GM23338 (cell line): Measurements from ENCODE around the gene MPPED1. TPM values are rescaled to one million over a fixed set of nuclear protein-coding genes. Genes with fewer than 3 reads are reported as not detected.

Experiments used
- ATAC-seq: fragments of 200-7000 bp; cut with Tn5 transposase; 3 replicates; pipeline ENCODE4 v1.9.1; 2020
- DNase-seq: peaks from one replicate; pipeline ENCODE4 v3.0.0-alpha.2; 2015; ENCODE audit warnings: low spot score
- H2AFZ ChIP-seq: fragments of 200-600 bp; sonication (generic); 2 replicates; pipeline ENCODE4 v1.8.0; 2016; ENCODE audit warnings: antibody characterized with exemption, mild to moderate bottlenecking, moderate library complexity
- H3F3A ChIP-seq: fragments of 200-600 bp; sonication (generic); replicated peaks from 2 replicates; pipeline ENCODE4 v1.8.0; 2017; ENCODE audit warnings: antibody characterized with exemption, mixed run types, low read depth
- H3K27ac ChIP-seq: fragments of 200-600 bp; sonication (generic); 2 replicates; pipeline ENCODE4 v1.6.1; 2016; ENCODE audit warnings: low read depth
- H3K27me3 ChIP-seq: fragments of 200-600 bp; sonication (generic); 2 replicates; pipeline ENCODE4 v1.8.0; 2016; ENCODE audit warnings: mild to moderate bottlenecking, mixed run types, moderate library complexity; ENCODE audit not compliant: insufficient read depth
- H3K36me3 ChIP-seq: fragments of 200-600 bp; sonication (generic); 2 replicates; pipeline ENCODE4 v1.8.0; 2016; ENCODE audit warnings: mild to moderate bottlenecking; ENCODE audit not compliant: insufficient read depth
- H3K4me1 ChIP-seq: fragments of 200-600 bp; sonication (generic); 2 replicates; pipeline ENCODE4 v1.8.0; 2016; ENCODE audit warnings: mild to moderate bottlenecking, moderate library complexity; ENCODE audit not compliant: insufficient read depth
- H3K4me2 ChIP-seq: fragments of 200-600 bp; sonication (generic); 2 replicates; pipeline ENCODE4 v1.7.1; 2017; ENCODE audit warnings: mixed run types
- H3K4me3 ChIP-seq: fragments of 200-600 bp; sonication (generic); 2 replicates; pipeline ENCODE4 v1.6.1; 2016; ENCODE audit warnings: mixed run types
- H3K79me2 ChIP-seq: fragments of 200-600 bp; sonication (generic); replicated peaks from 2 replicates; pipeline ENCODE4 v1.8.0; 2017; ENCODE audit warnings: mild to moderate bottlenecking; ENCODE audit not compliant: insufficient read depth
- H3K9me2 ChIP-seq: fragments of 200-600 bp; sonication (generic); 2 replicates; pipeline ENCODE4 v1.8.0; 2017; ENCODE audit not compliant: insufficient read depth
- H4K20me1 ChIP-seq: fragments of 200-600 bp; sonication (generic); replicated peaks from 2 replicates; pipeline ENCODE4 v1.8.0; 2017; ENCODE audit warnings: mild to moderate bottlenecking; ENCODE audit not compliant: insufficient read depth
- H3K27ac Mint-ChIP-seq: 2 replicates; pipeline ENCODE4 v1.8.0; 2020; ENCODE audit warnings: inconsistent platforms, mild to moderate bottlenecking, moderate library complexity, mixed read lengths
- H3K27me3 Mint-ChIP-seq: 3 replicates; pipeline ENCODE4 v1.8.0; 2022; ENCODE audit warnings: low read depth, mild to moderate bottlenecking, moderate library complexity, mixed read lengths, inconsistent platforms; ENCODE audit not compliant: insufficient read depth, poor library complexity
- H3K36me3 Mint-ChIP-seq: 3 replicates; pipeline ENCODE4 v1.8.0; 2021; ENCODE audit warnings: low read depth, mild to moderate bottlenecking, inconsistent platforms, moderate library complexity, mixed read lengths
- H3K4me1 Mint-ChIP-seq: 3 replicates; pipeline ENCODE4 v1.8.0; 2020; ENCODE audit warnings: mild to moderate bottlenecking, inconsistent platforms, mixed read lengths
- H3K4me3 Mint-ChIP-seq: 3 replicates; pipeline ENCODE4 v1.8.0; 2021; ENCODE audit warnings: moderate library complexity, mild to moderate bottlenecking, inconsistent platforms, mixed read lengths
- H3K9me3 Mint-ChIP-seq: 3 replicates; pipeline ENCODE4 v1.8.0; 2020; ENCODE audit warnings: moderate library complexity, mild to moderate bottlenecking, inconsistent platforms, mixed read lengths
- CREB1 ChIP-seq: fragments of 250-450 bp; sonication (Bioruptor Pico); IDR thresholded peaks from 2 replicates; pipeline ENCODE4 v1.5.0; 2020; ENCODE audit warnings: low read depth, mild to moderate bottlenecking, moderate library complexity
- EZH2 ChIP-seq: fragments of 200-600 bp; sonication (generic); IDR thresholded peaks from one replicate; pipeline ENCODE4 v1.8.0; 2017; ENCODE audit warnings: antibody characterized with exemption, mild to moderate bottlenecking, low read depth; ENCODE audit not compliant: unreplicated experiment
- EZH2phosphoT487 ChIP-seq: fragments of 200-600 bp; sonication (generic); IDR thresholded peaks from one replicate; pipeline ENCODE4 v1.8.1; 2018; ENCODE audit warnings: antibody characterized with exemption; ENCODE audit not compliant: unreplicated experiment
- JUNB ChIP-seq: IDR thresholded peaks from one replicate; pipeline ENCODE4 v1.6.1; 2016; ENCODE audit warnings: antibody characterized with exemption; ENCODE audit not compliant: unreplicated experiment
- STAT1 ChIP-seq: IDR thresholded peaks from one replicate; pipeline ENCODE4 v1.6.1; 2016; ENCODE audit warnings: antibody characterized with exemption; ENCODE audit not compliant: unreplicated experiment
- ZNF331 ChIP-seq: fragments of 250-450 bp; sonication (Bioruptor Pico); IDR thresholded peaks from 2 replicates; pipeline ENCODE4 v1.5.0; 2020; ENCODE audit warnings: low read depth, mild to moderate bottlenecking, moderate library complexity
- polyA plus RNA-seq: library from polyadenylated mRNA; unstranded; fragments of >200 nt; fragmentation: Nextera tagmentation; extraction: Ambion mirVana; gene quantifications from 2 replicates; pipeline ENCODE4 v1.2.1, GENCODE V29; 2016
- total RNA-seq: library from RNA; depleted of rRNA; stranded (reverse); fragments of >200 nt; shearing (Covaris generic); gene quantifications from 2 replicates; pipeline ENCODE4 v1.2.3, GENCODE V29; 2014
- TF ChIP-seq, protein P1 (sequence below): IDR thresholded peaks from 2 replicates; pipeline ENCODE4 v1.6.1; 2016; ENCODE audit warnings: antibody characterized with exemption
- TF ChIP-seq, protein P2 (sequence below), 2 experiments: fragments of 200-600 bp in 1 of 2; sonication (generic) in 1 of 2; conservative IDR thresholded peaks; 2 replicates each; pipeline versions ENCODE4 v1.5.1 to v1.6.1; 2016 to 2017; ENCODE audit warnings: antibody characterized with exemption in 2 of 2, low read depth in 2 of 2, mild to moderate bottlenecking in 2 of 2, moderate library complexity in 1 of 2
- TF ChIP-seq, protein P3 (sequence below): fragments of 250-450 bp; sonication (Bioruptor Pico); IDR thresholded peaks from 2 replicates; pipeline ENCODE4 v1.5.0; 2020; ENCODE audit warnings: mild to moderate bottlenecking, moderate library complexity

MPPED1 gene
- total and polyA plus RNA-seq, 2 experiments from 2014 or later = 0.56 TPM; not detected in 1

DNA sequence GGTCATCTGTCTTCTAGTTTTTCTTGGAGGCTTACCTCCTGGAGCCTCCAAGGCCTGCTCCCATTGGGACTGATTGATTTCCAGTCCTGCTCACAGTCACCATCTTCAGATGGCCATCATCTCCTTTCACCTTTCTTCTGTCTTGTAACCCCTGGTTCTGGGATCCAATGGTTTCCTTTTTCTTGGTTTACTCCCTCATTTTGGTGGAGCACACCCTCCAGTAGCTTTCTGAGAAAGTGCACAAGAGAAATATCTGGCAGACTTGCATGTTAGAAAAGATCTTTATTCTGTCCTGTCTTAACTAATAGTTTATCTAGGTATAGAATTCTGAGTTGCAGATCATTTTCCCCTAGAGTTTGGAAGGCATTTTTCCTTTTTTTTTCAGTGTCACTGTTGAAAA lies 50.9 kb downstream of the MPPED1 start:
- no peaks in the 10 kb centered on the region for H3K9me2 ChIP-seq
- no peak for ATAC-seq

More for the DNA sequence above, 50.9 kb downstream of the MPPED1 start:
- Histone ChIP-seq H2AFZ (no peak overlapping the region), H3K27ac (no peak overlapping the region), H3K79me2 (no peaks in the 10 kb centered on the region), H3K27me3 (no peaks in the 10 kb centered on the region), H3K36me3 (no peaks in the 10 kb centered on the region), H3K4me3 (no peak overlapping the region), H3F3A (no peaks in the 10 kb centered on the region), H3K4me1 (no peaks in the 10 kb centered on the region), H4K20me1 (no peaks in the 10 kb centered on the region), H3K4me2 (no peak overlapping the region)
- H3K4me3 Mint-ChIP-seq = no peak overlapping the region
- peaks cover 16% of the 10 kb centered on the region; the same call in 2 of the 3 replicates for H3K9me3 Mint-ChIP-seq
- H3K4me1 Mint-ChIP-seq = no peaks in the 10 kb centered on the region
- peaks cover 5% of the 10 kb centered on the region for H3K27me3 Mint-ChIP-seq
- no peaks in the 10 kb centered on the region for H3K36me3 Mint-ChIP-seq
- no peak overlapping the region for H3K27ac Mint-ChIP-seq
- TF ChIP-seq, protein P1, sequence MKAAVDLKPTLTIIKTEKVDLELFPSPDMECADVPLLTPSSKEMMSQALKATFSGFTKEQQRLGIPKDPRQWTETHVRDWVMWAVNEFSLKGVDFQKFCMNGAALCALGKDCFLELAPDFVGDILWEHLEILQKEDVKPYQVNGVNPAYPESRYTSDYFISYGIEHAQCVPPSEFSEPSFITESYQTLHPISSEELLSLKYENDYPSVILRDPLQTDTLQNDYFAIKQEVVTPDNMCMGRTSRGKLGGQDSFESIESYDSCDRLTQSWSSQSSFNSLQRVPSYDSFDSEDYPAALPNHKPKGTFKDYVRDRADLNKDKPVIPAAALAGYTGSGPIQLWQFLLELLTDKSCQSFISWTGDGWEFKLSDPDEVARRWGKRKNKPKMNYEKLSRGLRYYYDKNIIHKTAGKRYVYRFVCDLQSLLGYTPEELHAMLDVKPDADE = no peak
- TF ChIP-seq ZNF331 (CRISPR knock-in tag) (no peak), EZH2 (no peak), EZH2phosphoT487 (no peak), JUNB (no peak), CREB1 (no peak), STAT1 (no peak)
- TF ChIP-seq, protein P2, sequence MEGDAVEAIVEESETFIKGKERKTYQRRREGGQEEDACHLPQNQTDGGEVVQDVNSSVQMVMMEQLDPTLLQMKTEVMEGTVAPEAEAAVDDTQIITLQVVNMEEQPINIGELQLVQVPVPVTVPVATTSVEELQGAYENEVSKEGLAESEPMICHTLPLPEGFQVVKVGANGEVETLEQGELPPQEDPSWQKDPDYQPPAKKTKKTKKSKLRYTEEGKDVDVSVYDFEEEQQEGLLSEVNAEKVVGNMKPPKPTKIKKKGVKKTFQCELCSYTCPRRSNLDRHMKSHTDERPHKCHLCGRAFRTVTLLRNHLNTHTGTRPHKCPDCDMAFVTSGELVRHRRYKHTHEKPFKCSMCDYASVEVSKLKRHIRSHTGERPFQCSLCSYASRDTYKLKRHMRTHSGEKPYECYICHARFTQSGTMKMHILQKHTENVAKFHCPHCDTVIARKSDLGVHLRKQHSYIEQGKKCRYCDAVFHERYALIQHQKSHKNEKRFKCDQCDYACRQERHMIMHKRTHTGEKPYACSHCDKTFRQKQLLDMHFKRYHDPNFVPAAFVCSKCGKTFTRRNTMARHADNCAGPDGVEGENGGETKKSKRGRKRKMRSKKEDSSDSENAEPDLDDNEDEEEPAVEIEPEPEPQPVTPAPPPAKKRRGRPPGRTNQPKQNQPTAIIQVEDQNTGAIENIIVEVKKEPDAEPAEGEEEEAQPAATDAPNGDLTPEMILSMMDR (conservative IDR thresholded peaks at IDR 0.05; ENCODE audit: low read depth in 2 of 2) = no peak
- TF ChIP-seq, protein P3, sequence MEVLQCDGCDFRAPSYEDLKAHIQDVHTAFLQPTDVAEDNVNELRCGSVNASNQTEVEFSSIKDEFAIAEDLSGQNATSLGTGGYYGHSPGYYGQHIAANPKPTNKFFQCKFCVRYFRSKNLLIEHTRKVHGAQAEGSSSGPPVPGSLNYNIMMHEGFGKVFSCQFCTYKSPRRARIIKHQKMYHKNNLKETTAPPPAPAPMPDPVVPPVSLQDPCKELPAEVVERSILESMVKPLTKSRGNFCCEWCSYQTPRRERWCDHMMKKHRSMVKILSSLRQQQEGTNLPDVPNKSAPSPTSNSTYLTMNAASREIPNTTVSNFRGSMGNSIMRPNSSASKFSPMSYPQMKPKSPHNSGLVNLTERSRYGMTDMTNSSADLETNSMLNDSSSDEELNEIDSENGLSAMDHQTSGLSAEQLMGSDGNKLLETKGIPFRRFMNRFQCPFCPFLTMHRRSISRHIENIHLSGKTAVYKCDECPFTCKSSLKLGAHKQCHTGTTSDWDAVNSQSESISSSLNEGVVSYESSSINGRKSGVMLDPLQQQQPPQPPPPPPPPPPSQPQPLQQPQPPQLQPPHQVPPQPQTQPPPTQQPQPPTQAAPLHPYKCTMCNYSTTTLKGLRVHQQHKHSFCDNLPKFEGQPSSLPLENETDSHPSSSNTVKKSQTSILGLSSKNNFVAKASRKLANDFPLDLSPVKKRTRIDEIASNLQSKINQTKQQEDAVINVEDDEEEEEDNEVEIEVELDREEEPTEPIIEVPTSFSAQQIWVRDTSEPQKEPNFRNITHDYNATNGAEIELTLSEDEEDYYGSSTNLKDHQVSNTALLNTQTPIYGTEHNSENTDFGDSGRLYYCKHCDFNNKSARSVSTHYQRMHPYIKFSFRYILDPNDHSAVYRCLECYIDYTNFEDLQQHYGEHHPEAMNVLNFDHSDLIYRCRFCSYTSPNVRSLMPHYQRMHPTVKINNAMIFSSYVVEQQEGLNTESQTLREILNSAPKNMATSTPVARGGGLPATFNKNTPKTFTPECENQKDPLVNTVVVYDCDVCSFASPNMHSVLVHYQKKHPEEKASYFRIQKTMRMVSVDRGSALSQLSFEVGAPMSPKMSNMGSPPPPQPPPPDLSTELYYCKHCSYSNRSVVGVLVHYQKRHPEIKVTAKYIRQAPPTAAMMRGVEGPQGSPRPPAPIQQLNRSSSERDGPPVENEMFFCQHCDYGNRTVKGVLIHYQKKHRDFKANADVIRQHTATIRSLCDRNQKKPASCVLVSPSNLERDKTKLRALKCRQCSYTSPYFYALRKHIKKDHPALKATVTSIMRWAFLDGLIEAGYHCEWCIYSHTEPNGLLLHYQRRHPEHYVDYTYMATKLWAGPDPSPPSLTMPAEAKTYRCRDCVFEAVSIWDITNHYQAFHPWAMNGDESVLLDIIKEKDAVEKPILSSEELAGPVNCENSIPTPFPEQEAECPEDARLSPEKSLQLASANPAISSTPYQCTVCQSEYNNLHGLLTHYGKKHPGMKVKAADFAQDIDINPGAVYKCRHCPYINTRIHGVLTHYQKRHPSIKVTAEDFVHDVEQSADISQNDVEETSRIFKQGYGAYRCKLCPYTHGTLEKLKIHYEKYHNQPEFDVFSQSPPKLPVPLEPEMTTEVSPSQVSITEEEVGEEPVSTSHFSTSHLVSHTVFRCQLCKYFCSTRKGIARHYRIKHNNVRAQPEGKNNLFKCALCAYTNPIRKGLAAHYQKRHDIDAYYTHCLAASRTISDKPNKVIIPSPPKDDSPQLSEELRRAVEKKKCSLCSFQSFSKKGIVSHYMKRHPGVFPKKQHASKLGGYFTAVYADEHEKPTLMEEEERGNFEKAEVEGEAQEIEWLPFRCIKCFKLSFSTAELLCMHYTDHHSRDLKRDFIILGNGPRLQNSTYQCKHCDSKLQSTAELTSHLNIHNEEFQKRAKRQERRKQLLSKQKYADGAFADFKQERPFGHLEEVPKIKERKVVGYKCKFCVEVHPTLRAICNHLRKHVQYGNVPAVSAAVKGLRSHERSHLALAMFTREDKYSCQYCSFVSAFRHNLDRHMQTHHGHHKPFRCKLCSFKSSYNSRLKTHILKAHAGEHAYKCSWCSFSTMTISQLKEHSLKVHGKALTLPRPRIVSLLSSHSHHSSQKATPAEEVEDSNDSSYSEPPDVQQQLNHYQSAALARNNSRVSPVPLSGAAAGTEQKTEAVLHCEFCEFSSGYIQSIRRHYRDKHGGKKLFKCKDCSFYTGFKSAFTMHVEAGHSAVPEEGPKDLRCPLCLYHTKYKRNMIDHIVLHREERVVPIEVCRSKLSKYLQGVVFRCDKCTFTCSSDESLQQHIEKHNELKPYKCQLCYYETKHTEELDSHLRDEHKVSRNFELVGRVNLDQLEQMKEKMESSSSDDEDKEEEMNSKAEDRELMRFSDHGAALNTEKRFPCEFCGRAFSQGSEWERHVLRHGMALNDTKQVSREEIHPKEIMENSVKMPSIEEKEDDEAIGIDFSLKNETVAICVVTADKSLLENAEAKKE = no peak
- DNase-seq = no peak
